DOHH2 (cell line): ENCODE measurements around the gene SLC50A1.

ENCODE experiments used
- EZH2phosphoT487 ChIP-seq: fragments of 200-600 bp; sonication (generic); IDR thresholded peaks from 2 replicates; pipeline ENCODE4 v1.6.1; 2017; ENCODE audit warnings: borderline replicate concordance, mild to moderate bottlenecking, antibody characterized with exemption, low read length, moderate library complexity, mixed read lengths
- TF ChIP-seq, protein P1 (sequence below): fragments of 200-600 bp; sonication (generic); IDR thresholded peaks from one replicate; pipeline ENCODE4 v1.5.1; 2014; ENCODE audit warnings: antibody characterized with exemption, mild to moderate bottlenecking, low read depth, low read length; ENCODE audit not compliant: poor library complexity, severe bottlenecking

DNA sequence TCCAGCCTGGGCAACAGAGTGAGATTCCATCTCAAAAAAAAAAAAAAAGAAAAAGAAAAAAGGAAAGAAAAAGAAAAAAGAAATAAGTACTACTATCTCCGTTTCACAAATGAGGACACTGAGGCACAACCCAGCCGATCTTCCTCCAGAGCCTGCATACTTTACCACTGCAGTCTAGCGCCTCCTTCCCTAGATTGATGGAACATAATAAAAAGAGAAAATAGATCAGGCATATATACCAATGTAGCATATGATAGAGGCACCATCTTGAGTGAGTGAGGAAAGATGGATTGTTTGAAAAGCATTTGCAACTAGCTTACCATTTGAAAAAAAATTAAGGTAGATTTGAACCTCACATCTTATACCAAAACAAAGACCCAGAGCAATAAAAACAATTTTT lies 9.8 kb downstream of the SLC50A1 start:
- TF ChIP-seq, protein P1, sequence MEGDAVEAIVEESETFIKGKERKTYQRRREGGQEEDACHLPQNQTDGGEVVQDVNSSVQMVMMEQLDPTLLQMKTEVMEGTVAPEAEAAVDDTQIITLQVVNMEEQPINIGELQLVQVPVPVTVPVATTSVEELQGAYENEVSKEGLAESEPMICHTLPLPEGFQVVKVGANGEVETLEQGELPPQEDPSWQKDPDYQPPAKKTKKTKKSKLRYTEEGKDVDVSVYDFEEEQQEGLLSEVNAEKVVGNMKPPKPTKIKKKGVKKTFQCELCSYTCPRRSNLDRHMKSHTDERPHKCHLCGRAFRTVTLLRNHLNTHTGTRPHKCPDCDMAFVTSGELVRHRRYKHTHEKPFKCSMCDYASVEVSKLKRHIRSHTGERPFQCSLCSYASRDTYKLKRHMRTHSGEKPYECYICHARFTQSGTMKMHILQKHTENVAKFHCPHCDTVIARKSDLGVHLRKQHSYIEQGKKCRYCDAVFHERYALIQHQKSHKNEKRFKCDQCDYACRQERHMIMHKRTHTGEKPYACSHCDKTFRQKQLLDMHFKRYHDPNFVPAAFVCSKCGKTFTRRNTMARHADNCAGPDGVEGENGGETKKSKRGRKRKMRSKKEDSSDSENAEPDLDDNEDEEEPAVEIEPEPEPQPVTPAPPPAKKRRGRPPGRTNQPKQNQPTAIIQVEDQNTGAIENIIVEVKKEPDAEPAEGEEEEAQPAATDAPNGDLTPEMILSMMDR: no peak
- TF ChIP-seq EZH2phosphoT487: no peak
